ENCODE results near the gene IL22. TPM values are rescaled to one million over a fixed set of nuclear protein-coding genes. Genes with fewer than 3 reads are reported as not detected.

Gene IL22
- total RNA-seq, 1 donor from 2014 or later: not detected

DNA sequence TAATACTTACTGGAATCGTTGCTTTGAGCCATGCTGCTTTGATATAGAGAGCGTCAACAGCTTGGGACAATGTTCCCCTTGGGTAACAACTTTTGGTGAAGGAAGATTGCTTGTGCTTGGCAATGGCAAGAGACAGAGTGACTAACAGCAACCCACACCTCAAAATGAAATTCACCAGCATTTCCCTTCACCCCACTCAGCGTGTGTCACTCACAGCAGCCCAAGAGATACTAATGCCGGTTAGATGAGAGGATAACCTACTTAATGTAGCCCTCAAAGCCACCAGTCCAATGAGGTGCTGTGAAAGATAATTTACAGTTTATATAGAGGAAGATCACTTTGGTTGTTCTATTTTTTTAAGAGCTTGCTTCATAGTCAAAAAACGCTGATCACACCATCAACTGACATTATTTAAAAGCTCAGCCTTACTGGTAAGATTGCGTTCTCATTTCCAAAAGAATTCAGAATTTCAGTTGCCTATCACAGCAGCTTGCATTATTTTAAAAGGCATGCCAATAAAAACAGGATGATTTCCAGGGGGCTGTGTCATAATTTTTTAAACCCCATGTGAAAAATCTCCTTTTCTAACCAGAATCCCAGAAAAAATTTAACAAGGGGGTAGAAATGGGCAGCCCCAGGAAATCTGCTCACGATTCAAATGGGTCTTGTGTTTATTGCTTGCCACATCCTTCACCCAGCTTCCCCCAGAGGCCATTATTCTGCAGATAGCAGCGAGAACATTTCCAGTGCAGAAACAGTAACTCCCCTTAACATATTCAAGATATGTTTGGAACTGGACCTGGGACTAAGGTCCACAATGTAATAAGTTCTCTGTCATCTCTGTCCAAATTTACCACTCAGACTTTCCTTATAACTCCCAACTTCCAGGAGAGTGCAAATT is 27.6 kb downstream of the IL22 start, which contains the start of gene IL26:
TSS of gene IL26 (minus strand) at position 235 of the 901 bp plus-strand sequence. CDS start at position 181, 54 bp downstream.
- TF ChIP-seq, protein P1, sequence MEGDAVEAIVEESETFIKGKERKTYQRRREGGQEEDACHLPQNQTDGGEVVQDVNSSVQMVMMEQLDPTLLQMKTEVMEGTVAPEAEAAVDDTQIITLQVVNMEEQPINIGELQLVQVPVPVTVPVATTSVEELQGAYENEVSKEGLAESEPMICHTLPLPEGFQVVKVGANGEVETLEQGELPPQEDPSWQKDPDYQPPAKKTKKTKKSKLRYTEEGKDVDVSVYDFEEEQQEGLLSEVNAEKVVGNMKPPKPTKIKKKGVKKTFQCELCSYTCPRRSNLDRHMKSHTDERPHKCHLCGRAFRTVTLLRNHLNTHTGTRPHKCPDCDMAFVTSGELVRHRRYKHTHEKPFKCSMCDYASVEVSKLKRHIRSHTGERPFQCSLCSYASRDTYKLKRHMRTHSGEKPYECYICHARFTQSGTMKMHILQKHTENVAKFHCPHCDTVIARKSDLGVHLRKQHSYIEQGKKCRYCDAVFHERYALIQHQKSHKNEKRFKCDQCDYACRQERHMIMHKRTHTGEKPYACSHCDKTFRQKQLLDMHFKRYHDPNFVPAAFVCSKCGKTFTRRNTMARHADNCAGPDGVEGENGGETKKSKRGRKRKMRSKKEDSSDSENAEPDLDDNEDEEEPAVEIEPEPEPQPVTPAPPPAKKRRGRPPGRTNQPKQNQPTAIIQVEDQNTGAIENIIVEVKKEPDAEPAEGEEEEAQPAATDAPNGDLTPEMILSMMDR (IDR thresholded peaks at IDR 0.05; ENCODE audit: unreplicated experiment): no peak
- no peak within 1 kb of the TSS for H3K27ac Mint-ChIP-seq
- DNase-seq (ENCODE audit: low spot score, unreplicated experiment): no peak
- H3K4me1 Mint-ChIP-seq (ENCODE audit: low read depth): peaks cover 3% of the 10 kb centered on the region
- H3K36me3 Mint-ChIP-seq (ENCODE audit: insufficient read depth): no peaks in the 10 kb centered on the region
- no peaks in the 10 kb centered on the region for H3K9me3 Mint-ChIP-seq (ENCODE audit: low read depth)
- no peak within 1 kb of the TSS for H3K4me3 Mint-ChIP-seq (ENCODE audit: low read depth)
- H3K27me3 Mint-ChIP-seq: peaks cover 3% of the 10 kb centered on the region

DNA sequence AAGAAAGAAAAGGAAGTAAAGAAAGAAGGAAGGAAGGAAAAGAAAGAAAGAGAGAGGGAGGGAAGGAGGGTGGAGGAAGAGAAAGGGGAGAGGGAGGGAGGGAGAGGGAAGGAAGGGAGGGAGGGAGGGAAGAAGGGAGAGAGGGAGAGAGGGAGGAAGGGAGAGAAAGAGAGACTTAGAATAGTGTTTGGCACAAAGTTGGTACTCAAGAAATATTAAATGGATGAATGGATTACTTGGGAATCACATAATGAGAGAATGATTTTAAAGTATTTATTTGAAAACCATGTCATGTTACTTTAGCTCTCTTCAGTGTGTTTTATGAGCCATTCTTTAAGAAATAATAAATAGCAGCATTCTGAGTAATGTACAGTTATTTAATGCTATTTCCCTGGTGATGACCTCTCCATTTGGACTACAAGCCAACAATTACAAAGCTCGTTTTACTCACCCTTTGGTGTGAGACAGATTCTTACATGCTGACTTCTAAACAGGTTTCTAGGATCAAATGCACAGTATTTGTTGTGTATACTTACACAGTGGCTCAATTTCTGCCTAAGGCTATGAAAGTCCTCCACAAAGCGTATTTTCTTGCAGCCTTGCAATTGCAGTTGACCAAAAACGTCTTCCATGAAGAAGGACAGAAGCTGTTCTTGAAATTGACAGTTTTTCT is 28.7 kb downstream of the IL22 start:
- no peaks in the 10 kb centered on the region for H3K36me3 Mint-ChIP-seq (ENCODE audit: insufficient read depth)
- no peak for DNase-seq (ENCODE audit: low spot score, unreplicated experiment)
- peaks cover 3% of the 10 kb centered on the region for H3K27me3 Mint-ChIP-seq
- TF ChIP-seq, protein P1 (IDR thresholded peaks at IDR 0.05; ENCODE audit: unreplicated experiment): no peak
- H3K9me3 Mint-ChIP-seq (ENCODE audit: low read depth): no peaks in the 10 kb centered on the region
- no peak overlapping the region for H3K27ac Mint-ChIP-seq
- peaks cover 3% of the 10 kb centered on the region for H3K4me1 Mint-ChIP-seq (ENCODE audit: low read depth)
- no peak overlapping the region for H3K4me3 Mint-ChIP-seq (ENCODE audit: low read depth)

DNA sequence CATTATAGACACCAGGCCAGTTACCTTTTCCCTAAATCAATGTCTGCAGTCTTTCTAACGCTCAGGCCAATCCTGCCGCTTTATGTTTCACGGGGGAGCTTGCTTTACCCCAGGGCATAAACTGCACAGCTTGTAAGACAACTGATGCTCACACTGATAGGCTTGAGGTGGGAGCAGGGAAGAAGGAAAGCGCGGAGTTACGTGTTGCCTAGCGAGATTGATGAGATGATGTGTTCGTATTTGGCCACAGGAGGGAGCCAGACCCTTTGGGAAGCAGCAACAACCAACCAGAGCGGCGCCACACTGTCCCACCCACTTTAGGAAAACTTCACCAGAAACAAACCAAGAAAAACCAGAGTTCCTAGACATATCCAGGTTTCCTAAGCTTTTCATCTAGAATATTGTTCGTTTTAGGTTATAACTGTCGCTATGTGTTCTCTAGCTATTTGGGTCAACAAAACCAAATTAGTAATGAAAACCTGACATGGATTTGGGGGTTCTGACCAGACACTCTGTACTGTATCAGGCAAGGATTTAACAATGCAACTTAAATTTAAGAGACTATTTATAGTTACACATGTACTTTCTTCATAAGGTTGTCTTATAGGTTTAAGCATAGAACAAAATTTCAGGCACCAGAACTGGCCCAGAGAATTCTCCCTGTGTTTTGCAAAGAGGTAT is 30.2 kb downstream of the IL22 start:
- no peak overlapping the region for H3K4me3 Mint-ChIP-seq (ENCODE audit: low read depth)
- no peaks in the 10 kb centered on the region for H3K36me3 Mint-ChIP-seq (ENCODE audit: insufficient read depth)
- DNase-seq (ENCODE audit: low spot score, unreplicated experiment): peak; percentile 55
- peaks cover 3% of the 10 kb centered on the region for H3K4me1 Mint-ChIP-seq (ENCODE audit: low read depth)
- TF ChIP-seq, protein P1 (IDR thresholded peaks at IDR 0.05; ENCODE audit: unreplicated experiment): peak; percentile 92
- no peaks in the 10 kb centered on the region for H3K9me3 Mint-ChIP-seq (ENCODE audit: low read depth)
- no peak overlapping the region for H3K27ac Mint-ChIP-seq
- H3K27me3 Mint-ChIP-seq: peaks cover 3% of the 10 kb centered on the region

DNA sequence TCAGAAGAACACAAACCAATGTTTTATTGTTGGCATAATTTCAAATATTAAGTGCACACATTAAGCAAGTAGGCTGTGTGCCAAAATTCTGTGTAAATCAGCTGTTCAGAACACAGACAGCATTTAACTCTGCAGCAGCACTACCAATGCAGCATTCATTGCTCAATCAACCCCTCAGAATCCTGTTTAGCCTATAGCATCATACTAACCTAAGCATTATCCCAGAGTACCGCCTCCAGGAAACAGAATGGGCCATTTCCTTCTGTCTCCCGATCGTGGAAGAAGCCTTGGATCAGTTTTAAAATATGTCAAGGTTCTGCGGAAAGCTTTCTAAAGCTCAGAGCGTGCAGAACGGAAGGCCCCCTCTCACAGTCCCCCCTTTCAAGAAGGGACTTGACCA is 31.1 kb downstream of the IL22 start:
- no peak for DNase-seq (ENCODE audit: low spot score, unreplicated experiment)
- Mint-ChIP-seq H3K4me3 (ENCODE audit: low read depth) (no peak overlapping the region), H3K27ac (no peak overlapping the region), H3K27me3 (peaks cover 3% of the 10 kb centered on the region), H3K9me3 (ENCODE audit: low read depth) (no peaks in the 10 kb centered on the region), H3K36me3 (ENCODE audit: insufficient read depth) (no peaks in the 10 kb centered on the region), H3K4me1 (ENCODE audit: low read depth) (peaks cover 3% of the 10 kb centered on the region)
- TF ChIP-seq, protein P1 (IDR thresholded peaks at IDR 0.05; ENCODE audit: unreplicated experiment): no peak

DNA sequence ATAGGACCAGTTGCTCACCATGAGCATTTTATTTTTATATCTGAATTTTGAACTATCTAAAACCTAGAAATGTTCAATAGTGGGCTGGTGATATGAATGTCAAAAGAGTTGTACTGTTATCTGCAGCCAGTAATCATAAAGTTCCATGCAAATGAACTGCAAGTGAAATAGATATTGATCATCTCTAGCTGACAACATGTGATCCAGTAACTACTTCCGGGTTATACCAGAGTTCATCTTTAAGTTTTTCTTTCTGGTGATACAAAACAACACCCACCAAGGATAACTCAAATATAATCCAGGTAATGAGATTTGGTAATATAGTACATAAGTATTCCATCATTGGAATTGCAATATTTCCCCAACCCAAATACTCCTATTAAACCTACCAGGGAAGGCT is 31.9 kb downstream of the IL22 start:
- H3K9me3 Mint-ChIP-seq (ENCODE audit: low read depth): no peaks in the 10 kb centered on the region
- H3K4me1 Mint-ChIP-seq (ENCODE audit: low read depth): peaks cover 3% of the 10 kb centered on the region
- no peaks in the 10 kb centered on the region for H3K36me3 Mint-ChIP-seq (ENCODE audit: insufficient read depth)
- no peak overlapping the region for H3K27ac Mint-ChIP-seq
- no peak overlapping the region for H3K4me3 Mint-ChIP-seq (ENCODE audit: low read depth)
- TF ChIP-seq, protein P1 (IDR thresholded peaks at IDR 0.05; ENCODE audit: unreplicated experiment): no peak
- peaks cover 3% of the 10 kb centered on the region for H3K27me3 Mint-ChIP-seq
- no peak for DNase-seq (ENCODE audit: low spot score, unreplicated experiment)

Data from progenitor cell of endocrine pancreas (in vitro differentiated cells).